OCI-LY1 (cell line): ENCODE measurements around the gene R3HCC1L.

Experiments used
- CTCF ChIP-seq: fragments of 200-600 bp; sonication (generic), shearing (Covaris generic); IDR thresholded peaks from 2 replicates; pipeline ENCODE4 v1.5.1; 2017; ENCODE audit warnings: mild to moderate bottlenecking, antibody characterized with exemption, low read length, moderate library complexity, mixed read lengths
- EZH2 ChIP-seq: fragments of 200-600 bp; sonication (generic), shearing (Covaris generic); IDR thresholded peaks from 2 replicates; pipeline ENCODE4 v1.8.0; 2017; ENCODE audit warnings: borderline replicate concordance, mixed run types, mild to moderate bottlenecking, antibody characterized with exemption, low read length, moderate library complexity, mixed read lengths

- TF ChIP-seq CTCF (no peak), EZH2 (no peak)
Observed at GRCh38 chr10:98158576-98158975, 24.1 kb downstream of the R3HCC1L start.
